ENCODE results near the gene CD72.

The CD72 gene, protein sequence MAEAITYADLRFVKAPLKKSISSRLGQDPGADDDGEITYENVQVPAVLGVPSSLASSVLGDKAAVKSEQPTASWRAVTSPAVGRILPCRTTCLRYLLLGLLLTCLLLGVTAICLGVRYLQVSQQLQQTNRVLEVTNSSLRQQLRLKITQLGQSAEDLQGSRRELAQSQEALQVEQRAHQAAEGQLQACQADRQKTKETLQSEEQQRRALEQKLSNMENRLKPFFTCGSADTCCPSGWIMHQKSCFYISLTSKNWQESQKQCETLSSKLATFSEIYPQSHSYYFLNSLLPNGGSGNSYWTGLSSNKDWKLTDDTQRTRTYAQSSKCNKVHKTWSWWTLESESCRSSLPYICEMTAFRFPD

DNA sequence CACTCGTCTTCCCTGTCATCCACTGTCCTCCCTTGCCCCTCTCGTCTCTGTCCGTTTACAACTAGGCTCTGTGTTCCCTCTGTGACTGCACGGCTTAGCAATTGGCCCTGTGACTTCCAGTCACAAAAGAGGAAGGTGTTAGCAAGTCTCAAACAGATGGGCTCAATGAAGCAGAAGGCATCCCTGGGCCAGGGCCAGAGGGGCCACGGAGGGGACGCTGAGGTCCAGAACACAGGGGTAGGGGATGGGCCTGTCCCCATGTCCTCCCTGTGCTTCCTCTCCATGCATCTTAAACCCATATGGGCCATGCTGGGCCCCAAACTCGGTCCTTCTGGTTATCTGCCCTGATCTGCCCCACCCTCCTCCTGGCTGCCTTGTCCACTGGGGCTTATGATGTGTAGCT, at the start of gene CD72:
Gene CD72 (minus strand): TSS at position 89 of the 403 bp plus-strand sequence. CDS start 110 bp downstream, outside the sequence.
- DNase-seq (ENCODE audit: low spot score): no peak

DNA sequence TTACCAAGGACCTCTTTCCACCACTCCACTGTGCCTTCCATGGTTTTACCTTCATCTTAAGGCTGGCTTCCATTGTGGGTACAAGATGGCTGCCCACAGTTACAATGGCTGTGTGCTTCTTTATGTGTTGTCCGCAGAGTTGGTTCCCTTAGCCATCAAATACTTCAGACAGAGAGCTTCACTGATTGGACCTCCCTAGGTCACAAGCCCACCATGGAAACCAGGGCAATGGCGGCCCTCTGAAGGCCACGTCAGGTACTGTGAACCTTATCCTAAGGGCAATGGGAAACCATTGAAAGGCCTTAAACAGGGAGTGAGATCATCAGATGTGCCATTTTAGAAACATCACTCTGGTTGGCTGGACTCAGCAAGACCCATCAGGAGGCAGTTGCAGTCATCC, 49.7 kb upstream of the CD72 start:
- DNase-seq (ENCODE audit: low spot score): no peak

- no peak for DNase-seq (ENCODE audit: low spot score)
Observed at GRCh38 chr9:35666549-35666948, 48.3 kb upstream of the CD72 start.

DNA sequence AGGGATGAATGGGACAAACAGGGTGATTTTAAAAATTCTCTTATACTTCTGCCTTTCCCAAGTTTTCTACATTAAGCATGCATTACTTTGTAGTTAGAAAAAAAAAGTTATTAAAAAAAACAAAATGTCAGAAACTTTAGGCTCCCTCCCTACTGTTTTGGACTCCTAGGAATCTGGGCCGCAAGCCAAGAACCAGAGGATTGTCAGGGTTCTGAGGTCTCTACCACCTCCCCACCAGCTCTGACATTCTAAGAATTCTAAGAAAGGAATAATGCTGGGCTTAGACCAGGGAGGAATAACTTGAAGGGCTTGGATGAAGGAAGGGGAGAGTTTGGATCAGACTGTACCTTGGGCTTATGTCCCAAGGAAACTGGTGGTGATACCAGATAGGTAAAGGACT, 47.8 kb upstream of the CD72 start:
- DNase-seq (ENCODE audit: low spot score): no peak

DNA sequence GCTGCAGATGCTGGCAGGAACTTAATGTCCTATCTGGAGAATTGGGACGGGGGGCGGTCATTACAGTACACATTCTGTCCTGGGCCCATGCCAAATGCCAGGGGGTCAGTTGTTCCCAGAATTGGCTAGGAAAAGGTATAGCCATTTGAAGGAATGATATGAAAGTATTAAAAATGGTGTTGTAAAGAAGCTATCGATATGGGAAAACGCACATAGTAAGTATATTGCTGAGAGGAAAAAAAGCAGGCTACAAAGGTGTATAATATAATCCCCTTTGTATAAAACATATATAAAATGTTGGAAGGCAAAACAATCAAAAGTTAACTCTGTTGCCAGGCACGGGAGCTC, 47.2 kb upstream of the CD72 start:
- DNase-seq (ENCODE audit: low spot score): no peak

- DNase-seq (ENCODE audit: low spot score): peak; percentile 55
Observed at GRCh38 chr9:35664531-35665470, 46.6 kb upstream of the CD72 start, which contains the start of gene ARHGEF39. Gene ARHGEF39, minus strand, starts transcription at chr9:35665195. Its CDS starts 26 bp downstream, at chr9:35665169.

- no peak for DNase-seq (ENCODE audit: low spot score)
Observed at GRCh38 chr9:35662437-35662836, 44.2 kb upstream of the CD72 start.

GRCh38 chr9:35661756-35662350, 43.6 kb upstream of the CD72 start:
- peak; percentile 54 for DNase-seq (ENCODE audit: low spot score)

- no peak for DNase-seq (ENCODE audit: low spot score)
Observed at GRCh38 chr9:35660966-35661415, 42.8 kb upstream of the CD72 start.

- DNase-seq (ENCODE audit: low spot score): no peak
Observed at GRCh38 chr9:35659340-35659739, 41.1 kb upstream of the CD72 start.

DNA sequence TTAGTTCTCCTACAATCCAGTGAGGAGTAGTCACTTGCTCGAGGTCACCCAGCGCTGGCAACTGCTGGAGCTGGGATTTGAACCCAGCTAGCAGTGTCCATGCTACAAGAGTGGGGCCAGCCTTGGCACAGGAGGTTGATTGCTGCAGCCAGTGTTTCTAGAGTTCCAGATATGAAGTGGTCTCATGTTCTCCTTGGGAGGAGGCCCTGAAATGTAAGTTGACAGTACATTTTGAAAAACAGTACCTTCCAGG, 40.7 kb upstream of the CD72 start:
- no peak for DNase-seq (ENCODE audit: low spot score)

DNA sequence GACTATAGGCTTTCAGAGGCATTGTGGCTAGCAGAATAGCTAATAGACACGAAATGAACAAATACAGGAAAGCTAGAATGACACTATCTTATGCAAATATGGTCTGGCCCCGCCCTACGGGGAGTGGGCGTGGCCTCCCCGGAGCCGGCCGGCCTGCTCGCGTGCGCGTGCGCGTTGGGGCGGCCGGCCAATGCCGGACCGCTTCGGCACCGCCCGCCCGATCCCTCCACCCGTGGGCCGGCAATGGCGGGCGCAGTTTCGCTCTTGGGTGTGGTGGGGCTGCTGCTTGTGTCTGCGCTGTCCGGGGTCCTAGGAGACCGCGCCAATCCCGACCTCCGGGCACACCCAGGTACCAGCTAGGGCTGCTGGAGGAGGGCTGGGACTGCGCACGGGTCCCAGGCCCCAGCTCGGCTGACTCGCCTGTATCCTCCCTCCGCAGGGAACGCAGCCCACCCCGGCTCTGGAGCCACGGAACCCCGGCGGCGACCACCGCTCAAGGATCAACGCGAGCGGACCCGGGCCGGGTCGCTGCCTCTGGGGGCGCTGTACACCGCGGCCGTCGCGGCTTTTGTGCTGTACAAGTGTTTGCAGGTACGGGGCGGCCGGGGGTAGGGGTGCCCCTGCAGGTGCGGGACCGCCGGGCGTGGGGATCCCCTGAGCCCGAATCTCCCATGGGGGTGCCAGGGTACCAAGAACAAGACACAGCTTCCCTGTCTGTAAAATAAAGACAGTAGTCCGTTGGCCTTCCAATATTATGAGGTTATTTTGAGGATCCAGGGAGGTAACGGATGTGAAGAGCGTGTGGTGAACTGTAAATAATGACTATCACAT, 40.1 kb upstream of the CD72 start, which contains the start of gene CCDC107:
Gene CCDC107 (plus strand): TSS at position 156 of the 831 bp plus-strand sequence. CDS start 88 bp downstream, at position 244.
- peak; percentile 81 for DNase-seq (ENCODE audit: low spot score)

- DNase-seq (ENCODE audit: low spot score): peak; percentile 94
Observed at GRCh38 chr9:35657546-35658136, 39.4 kb upstream of the CD72 start, which contains the start of gene RMRP. Gene RMRP, minus strand, starts transcription at chr9:35658019.

DNA sequence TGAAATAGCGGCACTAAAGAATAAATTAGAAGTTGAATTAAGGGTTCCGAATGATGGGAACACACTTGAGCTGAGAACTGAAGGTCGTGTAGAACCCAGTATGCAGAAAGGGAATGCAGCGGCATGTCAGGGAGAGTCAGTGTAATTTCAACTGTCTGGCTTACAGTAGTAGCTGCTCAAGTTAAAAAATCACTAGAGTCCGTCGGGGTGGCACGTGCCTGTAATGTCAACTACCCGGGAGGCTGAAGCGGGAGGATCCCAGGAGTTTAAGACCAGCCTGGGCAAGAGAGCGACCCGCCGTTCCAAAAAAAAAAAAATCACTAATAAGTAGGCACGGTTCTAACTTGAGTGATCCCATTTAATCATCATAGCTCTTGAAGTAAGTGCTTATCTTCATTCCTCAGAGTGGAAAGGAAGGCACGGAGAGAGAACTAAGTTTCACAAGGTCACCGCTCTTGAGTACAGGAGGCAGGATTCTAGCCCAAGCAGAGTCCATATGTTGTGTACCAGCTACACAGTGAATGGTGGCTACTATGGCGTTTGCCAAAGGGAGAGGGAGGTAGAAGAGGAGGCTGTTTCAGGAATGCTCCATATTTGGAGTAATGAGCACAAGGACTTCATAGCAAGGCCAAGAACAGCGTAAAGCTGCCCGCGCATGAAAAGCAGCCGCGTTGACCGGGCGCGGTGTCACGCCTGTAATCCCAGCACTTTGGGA, 38.8 kb upstream of the CD72 start:
- DNase-seq (ENCODE audit: low spot score): no peak

DNA sequence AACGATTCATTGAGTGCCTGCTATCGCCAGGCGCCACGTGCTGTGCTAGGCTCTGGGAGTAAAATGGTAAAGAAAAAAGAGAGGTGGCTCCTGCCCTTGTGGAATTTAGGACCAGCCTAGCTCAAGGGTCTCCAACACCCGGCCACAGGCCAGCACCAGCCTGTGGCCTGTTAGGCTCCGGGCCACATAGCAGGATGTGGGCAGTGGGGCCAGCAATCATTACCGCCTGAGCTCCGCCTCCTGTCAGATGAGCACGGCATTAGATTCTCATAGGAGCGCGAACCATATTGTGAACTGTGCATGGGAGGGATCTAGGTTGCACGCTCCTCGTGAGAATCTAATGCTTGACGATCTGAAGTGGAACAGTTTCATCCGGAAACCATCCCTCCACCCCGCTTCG, 38.1 kb upstream of the CD72 start:
- no peak for DNase-seq (ENCODE audit: low spot score)

- DNase-seq (ENCODE audit: low spot score): no peak
Observed at GRCh38 chr9:35653611-35654010, 35.4 kb upstream of the CD72 start.

DNA sequence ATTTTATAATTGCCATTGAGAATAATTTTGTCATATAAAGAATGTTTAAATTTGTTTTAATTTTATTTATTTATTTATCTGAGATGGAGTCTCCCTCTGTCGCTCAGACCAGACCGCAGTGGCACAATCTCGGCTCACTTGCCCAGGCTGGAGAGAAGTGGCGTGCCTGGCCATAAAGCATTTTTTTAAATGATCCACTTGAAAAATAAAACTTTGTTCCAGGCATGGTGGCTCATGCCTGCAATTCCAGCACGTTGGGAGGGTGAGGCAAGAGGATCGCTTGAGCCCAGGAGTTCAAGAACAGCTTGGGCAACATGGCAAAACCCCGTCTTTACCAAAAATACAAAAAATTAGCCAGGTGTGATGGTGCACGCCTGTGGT, 34.6 kb upstream of the CD72 start:
- DNase-seq (ENCODE audit: low spot score): no peak

GRCh38 chr9:35651956-35652828, 34.0 kb upstream of the CD72 start:
- DNase-seq (ENCODE audit: low spot score): no peak

GRCh38 chr9:35650341-35651158, 32.3 kb upstream of the CD72 start, which contains the start of gene SIT1:
Gene SIT1, minus strand, starts transcription at chr9:35650931. Its CDS starts 78 bp downstream, at chr9:35650853.
- peak; percentile 40 for DNase-seq (ENCODE audit: low spot score)
